Erythroblast (primary cell): ENCODE data around the gene METRNL.

Experiments
- GATA1 ChIP-seq: IDR thresholded peaks from 2 replicates; pipeline ENCODE4 v1.6.1; 2011; ENCODE audit warnings: low read depth, mild to moderate bottlenecking, control low read depth, low read length, moderate library complexity
- POLR2A ChIP-seq: IDR thresholded peaks from 2 replicates; pipeline ENCODE4 v1.6.1; 2011; ENCODE audit warnings: mild to moderate bottlenecking, low read length

- TF ChIP-seq POLR2A (no peak), GATA1 (no peak)
Measured at GRCh38 chr17:83036193-83036592, 43.2 kb upstream of the METRNL start.
